T-helper 9 cell (primary cell): ENCODE data around the gene USP10.

Source experiments
- DNase-seq: peaks from one replicate; pipeline ENCODE4 v3.0.0-alpha.2; 2020

The USP10 gene

GRCh38 chr16:84700446-84701300 is 873 bp downstream of the USP10 start:
- peak; percentile 17 for DNase-seq

- DNase-seq: no peak
Measured at GRCh38 chr16:84703681-84704080, 3.9 kb downstream of the USP10 start.

DNA sequence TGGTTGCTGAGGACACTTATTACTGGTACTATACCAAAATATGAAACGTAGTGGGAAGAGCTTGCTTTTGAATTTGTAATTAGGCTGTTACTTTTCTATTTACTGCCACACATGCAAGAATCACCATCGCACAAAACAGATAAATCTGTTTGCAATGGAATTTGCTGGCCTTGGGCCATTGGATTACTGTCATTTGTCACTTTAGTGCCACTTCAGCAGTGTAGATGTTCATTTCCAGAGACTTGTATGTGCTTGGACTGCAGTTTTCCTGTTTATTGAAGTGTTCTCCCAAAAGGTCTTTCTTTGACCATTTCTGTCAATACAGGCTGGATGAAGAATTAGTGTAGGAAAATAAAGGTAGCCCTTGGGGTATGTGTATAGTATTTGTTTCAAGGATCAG is 4.5 kb downstream of the USP10 start:
- DNase-seq: no peak

GRCh38 chr16:84706856-84707255 is 7.1 kb downstream of the USP10 start:
- DNase-seq: no peak

DNA sequence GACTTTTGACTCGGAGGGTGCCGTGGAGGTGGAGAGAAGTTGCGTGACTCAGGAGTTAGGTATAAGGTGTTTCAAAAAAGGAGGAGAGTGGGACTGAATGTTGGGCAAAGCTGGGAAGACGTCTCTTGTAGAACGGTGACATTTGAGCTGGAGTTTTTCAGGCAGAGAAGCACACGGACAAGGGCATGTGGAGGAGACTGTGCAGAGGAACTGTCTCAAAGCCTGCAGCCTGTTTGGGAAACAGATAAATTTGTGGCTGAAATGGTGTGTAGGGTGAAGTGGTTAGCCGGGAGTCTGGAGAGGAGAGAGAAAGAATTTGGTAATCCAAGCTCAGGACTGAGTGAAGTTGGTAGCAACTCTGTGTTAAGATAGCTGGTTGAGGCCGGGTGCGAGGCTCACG is 9.8 kb downstream of the USP10 start:
- no peak for DNase-seq

- no peak for DNase-seq
Measured at GRCh38 chr16:84710686-84711085, 10.9 kb downstream of the USP10 start.

GRCh38 chr16:84712138-84712671 is 12.4 kb downstream of the USP10 start:
- no peak for DNase-seq

- DNase-seq: no peak
Measured at GRCh38 chr16:84712801-84713775, 13.3 kb downstream of the USP10 start.

GRCh38 chr16:84714028-84714427 is 14.2 kb downstream of the USP10 start:
- DNase-seq: no peak

- DNase-seq: no peak
Measured at GRCh38 chr16:84715424-84715823, 15.6 kb downstream of the USP10 start.

DNA sequence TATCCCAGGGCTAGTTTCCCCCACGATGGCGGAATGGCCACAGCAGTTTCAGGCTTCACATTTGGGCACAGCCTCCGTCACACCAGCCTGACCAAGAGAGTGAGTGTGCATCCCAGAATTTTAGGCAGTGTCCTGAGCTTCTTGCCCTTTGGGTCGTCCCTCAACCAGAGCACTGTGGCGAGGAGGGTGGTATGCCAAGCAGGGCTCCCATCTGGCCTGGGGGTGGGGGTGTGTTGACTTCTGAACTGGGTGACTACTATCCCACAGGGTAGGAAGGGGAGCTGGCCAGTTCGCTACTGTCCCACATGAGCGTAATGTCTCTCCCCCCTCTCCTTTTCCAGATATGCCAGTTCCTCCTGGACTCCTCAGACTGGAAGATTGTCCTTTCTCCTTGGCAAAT is 16.1 kb downstream of the USP10 start:
- no peak for DNase-seq

DNA sequence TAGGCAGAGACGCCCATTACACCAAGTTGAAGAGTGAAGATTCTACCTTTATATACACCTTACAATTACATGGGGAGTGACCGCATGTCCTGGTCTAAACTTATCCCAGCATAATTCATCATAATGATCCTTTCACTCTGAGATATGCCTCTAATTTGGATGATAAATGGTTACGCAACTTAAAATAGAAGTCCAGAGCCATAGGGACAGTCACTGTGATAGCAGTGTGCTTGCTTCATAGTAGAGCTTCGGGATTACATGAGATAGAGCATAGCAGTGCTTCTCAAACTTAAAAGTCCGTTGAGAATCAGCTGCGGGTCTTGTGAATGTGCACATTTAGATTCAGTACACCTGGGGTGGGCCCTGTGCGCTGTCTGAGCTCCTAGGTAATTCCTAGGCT is 16.9 kb downstream of the USP10 start:
- no peak for DNase-seq

DNA sequence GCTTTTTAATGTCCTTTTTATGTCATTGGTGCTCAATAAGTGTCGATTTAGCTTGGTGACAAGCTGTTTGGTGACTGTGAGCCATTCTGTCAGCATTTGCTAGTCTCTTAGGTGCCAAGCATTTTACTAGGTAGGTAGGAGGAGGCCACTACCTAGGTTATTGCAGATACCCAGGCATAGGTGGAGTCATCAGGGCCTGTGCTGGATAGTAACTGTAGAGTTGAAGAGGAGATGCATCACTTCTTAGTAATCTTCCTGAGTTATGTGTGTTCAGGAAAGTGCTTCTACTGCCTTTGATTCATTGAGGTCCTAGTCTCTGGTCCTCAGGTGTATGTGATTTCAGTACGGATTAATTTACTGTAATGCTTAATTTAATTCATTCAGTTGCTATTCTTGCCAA is 17.7 kb downstream of the USP10 start:
- no peak for DNase-seq

DNA sequence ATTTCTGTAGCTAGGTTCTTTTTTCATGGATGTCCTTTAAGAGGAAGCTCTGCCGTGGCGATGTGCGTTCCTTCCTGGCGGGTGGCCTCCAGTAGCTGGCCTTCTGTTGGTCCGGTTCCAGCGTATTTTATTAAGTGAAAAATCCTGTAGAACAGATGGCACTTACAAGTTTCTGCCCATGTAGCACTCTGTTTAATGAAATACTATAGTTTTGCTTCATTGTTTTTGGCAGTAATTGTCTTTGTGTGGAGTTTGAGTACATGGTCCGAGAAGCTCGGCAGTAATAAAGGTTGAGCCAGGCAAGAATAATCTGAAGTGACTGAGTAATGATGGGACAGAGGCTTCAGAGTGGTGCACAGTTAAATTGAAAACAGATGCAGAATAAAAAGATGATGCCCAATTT is 20.4 kb downstream of the USP10 start:
- DNase-seq: no peak

GRCh38 chr16:84722068-84722467 is 22.3 kb downstream of the USP10 start:
- DNase-seq: no peak

DNA sequence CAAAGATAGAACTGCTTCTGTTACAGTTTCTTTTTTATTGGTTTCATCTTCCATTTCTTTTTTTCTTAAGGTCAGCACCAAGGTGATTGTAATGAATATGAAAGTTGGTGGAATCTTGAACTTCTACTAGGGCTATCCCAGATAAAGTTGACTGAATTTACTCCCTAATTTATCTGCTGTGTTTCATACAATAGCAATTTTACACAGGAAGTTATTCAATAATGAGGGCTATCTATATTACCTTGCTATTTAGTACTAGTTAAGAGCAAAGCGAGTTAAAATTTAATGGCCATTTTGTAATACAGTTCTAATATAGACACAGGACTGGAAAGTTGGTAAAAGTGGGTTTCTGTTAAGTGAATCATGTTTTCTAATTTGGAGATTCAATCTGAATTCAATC is 24.1 kb downstream of the USP10 start:
- DNase-seq: no peak

GRCh38 chr16:84724606-84725309 is 25.0 kb downstream of the USP10 start:
- no peak for DNase-seq

DNA sequence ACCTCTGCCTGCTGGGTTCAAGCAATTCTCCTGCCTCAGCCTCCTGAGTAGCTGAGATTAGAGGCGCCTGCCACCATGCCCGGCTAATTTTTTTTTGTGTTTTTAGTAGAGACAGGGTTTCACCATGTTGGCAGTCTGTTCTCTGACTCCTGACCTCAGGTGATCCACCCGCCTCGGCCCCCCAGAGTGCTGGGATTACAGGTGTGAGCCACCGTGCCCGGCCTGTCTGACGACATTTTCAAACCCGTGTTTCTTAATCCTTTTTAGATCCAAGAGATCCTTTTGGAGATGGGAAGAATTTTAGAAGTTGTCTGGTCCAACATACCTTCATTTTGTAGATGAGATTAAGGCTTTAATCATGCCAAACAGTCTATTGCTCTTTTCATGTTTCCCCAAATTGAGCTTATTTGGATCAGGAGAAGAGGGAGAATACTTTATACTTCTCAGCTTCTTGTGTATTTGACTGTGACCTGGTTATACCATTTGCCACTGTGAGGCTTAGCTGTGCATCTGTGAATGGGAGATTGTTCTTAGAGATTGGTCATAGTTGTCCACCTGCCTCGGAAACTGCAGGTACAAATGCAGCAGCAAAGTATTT is 25.8 kb downstream of the USP10 start:
- DNase-seq: no peak

DNA sequence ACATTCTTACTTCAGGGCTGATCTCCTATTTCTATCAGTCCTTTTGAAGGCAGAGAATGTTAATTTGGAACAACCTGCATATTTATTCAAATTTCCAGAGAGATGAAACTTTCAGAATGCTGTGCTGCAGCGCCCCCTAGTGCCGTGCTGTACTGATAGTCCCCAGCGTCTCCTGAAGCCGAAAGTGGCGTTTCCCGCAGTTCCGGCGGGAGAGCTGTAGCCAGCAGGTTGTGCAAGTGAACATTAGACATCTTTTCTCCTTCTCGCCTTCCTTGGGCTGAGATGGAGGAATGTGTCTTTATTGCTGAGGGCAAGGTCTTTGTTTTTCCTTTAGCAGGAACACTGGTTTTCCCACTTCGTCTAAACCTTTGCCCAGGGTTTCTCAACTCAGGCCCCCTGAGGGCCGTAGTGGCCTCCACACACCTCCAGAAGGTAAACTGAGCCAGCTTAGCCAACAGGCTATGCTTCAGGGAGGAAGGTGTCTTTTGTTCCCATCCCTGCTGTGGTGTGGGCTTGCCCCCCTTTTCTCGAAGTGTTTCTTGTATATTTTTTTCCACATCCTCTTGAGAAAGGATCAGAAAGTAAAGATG is 26.4 kb downstream of the USP10 start:
- peak; percentile 89 for DNase-seq

- no peak for DNase-seq
Measured at GRCh38 chr16:84726669-84727467, 27.1 kb downstream of the USP10 start.

GRCh38 chr16:84728853-84729424 is 29.1 kb downstream of the USP10 start:
- no peak for DNase-seq
